Testis (tissue), 2 donors: ENCODE measurements around the gene TBX2.

ENCODE experiments used
- POLR2A ChIP-seq: fragments of 450-650 bp; IDR thresholded peaks from one replicate; pipeline ENCODE4 v1.6.1; 2017; ENCODE audit warnings: antibody characterized with exemption, mild to moderate bottlenecking, moderate library complexity
- TF ChIP-seq, protein P1 (sequence below), 3 experiments: fragments of 450-650 bp in 2 of 3; fragments of 200-600 bp in 1 of 3; sonication (generic) in 1 of 3; IDR thresholded peaks; one replicate each; pipeline ENCODE4 v1.5.1; 2016 to 2019; ENCODE audit warnings: antibody characterized with exemption in 3 of 3, mild to moderate bottlenecking in 2 of 3, moderate library complexity in 1 of 3

DNA sequence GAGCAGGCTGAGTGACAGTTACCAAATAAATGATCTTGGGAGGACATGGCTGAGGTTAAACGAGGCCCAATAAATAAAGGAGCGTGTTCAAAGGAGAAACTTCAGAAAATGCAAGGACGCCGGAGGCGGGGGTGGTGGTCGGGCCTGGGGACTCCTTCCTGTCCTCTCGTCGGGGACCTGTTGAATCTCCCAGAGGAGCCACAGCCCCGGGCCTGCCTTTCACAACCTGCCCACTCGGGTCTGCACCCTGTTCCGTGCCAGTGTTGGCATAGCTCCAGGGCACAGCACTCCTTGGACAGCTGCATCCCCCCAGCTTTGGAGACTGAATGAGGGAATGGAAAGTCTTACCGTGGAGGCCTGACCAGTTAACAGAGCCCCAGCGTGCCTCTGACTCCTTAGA, 44.4 kb downstream of the TBX2 start:
- TF ChIP-seq, protein P1, sequence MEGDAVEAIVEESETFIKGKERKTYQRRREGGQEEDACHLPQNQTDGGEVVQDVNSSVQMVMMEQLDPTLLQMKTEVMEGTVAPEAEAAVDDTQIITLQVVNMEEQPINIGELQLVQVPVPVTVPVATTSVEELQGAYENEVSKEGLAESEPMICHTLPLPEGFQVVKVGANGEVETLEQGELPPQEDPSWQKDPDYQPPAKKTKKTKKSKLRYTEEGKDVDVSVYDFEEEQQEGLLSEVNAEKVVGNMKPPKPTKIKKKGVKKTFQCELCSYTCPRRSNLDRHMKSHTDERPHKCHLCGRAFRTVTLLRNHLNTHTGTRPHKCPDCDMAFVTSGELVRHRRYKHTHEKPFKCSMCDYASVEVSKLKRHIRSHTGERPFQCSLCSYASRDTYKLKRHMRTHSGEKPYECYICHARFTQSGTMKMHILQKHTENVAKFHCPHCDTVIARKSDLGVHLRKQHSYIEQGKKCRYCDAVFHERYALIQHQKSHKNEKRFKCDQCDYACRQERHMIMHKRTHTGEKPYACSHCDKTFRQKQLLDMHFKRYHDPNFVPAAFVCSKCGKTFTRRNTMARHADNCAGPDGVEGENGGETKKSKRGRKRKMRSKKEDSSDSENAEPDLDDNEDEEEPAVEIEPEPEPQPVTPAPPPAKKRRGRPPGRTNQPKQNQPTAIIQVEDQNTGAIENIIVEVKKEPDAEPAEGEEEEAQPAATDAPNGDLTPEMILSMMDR (IDR thresholded peaks at IDR 0.05), result no peak
- TF ChIP-seq POLR2A, result no peak
